CD14-positive monocyte (primary cell): ENCODE results near the gene SPATS2L. TPM values are rescaled to one million over a fixed set of nuclear protein-coding genes. Genes with fewer than 3 reads are reported as not detected.

Source experiments
- DNase-seq, 3 donors: peaks; one replicate each; pipeline ENCODE4 v3.0.0-alpha.2; 2011 to 2022
- H2AFZ ChIP-seq: 2 replicates; pipeline ENCODE4 v1.6.0; 2012; ENCODE audit warnings: mild to moderate bottlenecking, low read depth, low read length, inconsistent platforms; ENCODE audit not compliant: insufficient read depth, poor library complexity, severe bottlenecking
- H3K27ac ChIP-seq, 2 donors: 1 replicate in 1 of 2; 2 replicates in 1 of 2; pipeline ENCODE4 v1.5.1; 2012 to 2013; ENCODE audit warnings: low read length in 2 of 2, control low read depth in 1 of 2, inconsistent platforms in 1 of 2, low read depth in 1 of 2, mild to moderate bottlenecking in 1 of 2
- H3K27me3 ChIP-seq, 2 donors: one replicate each; pipeline versions ENCODE4 v1.6.0 to v1.6.1; 2011 to 2013; ENCODE audit warnings: low read length in 2 of 2; ENCODE audit not compliant: control insufficient read depth in 2 of 2, insufficient read depth in 2 of 2
- H3K36me3 ChIP-seq, 2 donors: replicated peaks in 1 of 2; 1 replicate in 1 of 2; 2 replicates in 1 of 2; pipeline versions ENCODE4 v1.5.1 to v1.6.1; 2012 to 2013; ENCODE audit warnings: low read length in 2 of 2, control low read depth in 1 of 2, inconsistent platforms in 1 of 2, mild to moderate bottlenecking in 1 of 2; ENCODE audit not compliant: insufficient read depth in 2 of 2, control insufficient read depth in 1 of 2
- H3K4me1 ChIP-seq, 2 donors: 1 replicate in 1 of 2; 2 replicates in 1 of 2; pipeline versions ENCODE4 v1.5.1 to v1.6.1; 2012 to 2013; ENCODE audit warnings: low read length in 2 of 2, control low read depth in 1 of 2, inconsistent platforms in 1 of 2, mild to moderate bottlenecking in 1 of 2, moderate library complexity in 1 of 2; ENCODE audit not compliant: insufficient read depth in 2 of 2, control insufficient read depth in 1 of 2
- H3K4me2 ChIP-seq: replicated peaks from 2 replicates; pipeline ENCODE3; 2012; ENCODE audit warnings: low read length, moderate library complexity, mild to moderate bottlenecking; ENCODE audit not compliant: poor library complexity, severe bottlenecking; ENCODE audit errors: extremely low read depth
- H3K4me3 ChIP-seq, 3 experiments: fragments of 200-600 bp in 1 of 3; sonication (generic) in 1 of 3; replicated peaks in 1 of 3; 1 replicate in 2 of 3; 2 replicates in 1 of 3; pipeline ENCODE4 v1.5.1; 2011 to 2013; ENCODE audit warnings: low read length in 3 of 3, mild to moderate bottlenecking in 3 of 3, control low read depth in 2 of 3, low read depth in 2 of 3, inconsistent platforms in 1 of 3, moderate library complexity in 1 of 3
- H3K79me2 ChIP-seq: 2 replicates; pipeline ENCODE4 v1.6.0; 2012; ENCODE audit warnings: mild to moderate bottlenecking, control low read depth, inconsistent platforms, low read length, moderate library complexity; ENCODE audit not compliant: insufficient read depth
- H3K9ac ChIP-seq: 2 replicates; pipeline ENCODE4 v1.6.0; 2017; ENCODE audit warnings: low read length, mild to moderate bottlenecking; ENCODE audit not compliant: insufficient read depth, poor library complexity, severe bottlenecking
- H3K9me3 ChIP-seq, 2 donors: replicated peaks in 1 of 2; 1 replicate in 1 of 2; 2 replicates in 1 of 2; pipeline versions ENCODE4 v1.5.1 to v1.6.1; 2012 to 2013; ENCODE audit warnings: low read length in 2 of 2, control low read depth in 1 of 2; ENCODE audit not compliant: control insufficient read depth in 1 of 2, insufficient read depth in 1 of 2
- H4K20me1 ChIP-seq: 2 replicates; pipeline ENCODE4 v1.6.0; 2012; ENCODE audit warnings: mild to moderate bottlenecking, low read length, control low read depth, moderate library complexity; ENCODE audit not compliant: insufficient read depth
- H3K27ac Mint-ChIP-seq, 7 donors: one replicate each; pipeline ENCODE4 v1.8.0; 2020; ENCODE audit warnings: mild to moderate bottlenecking in 7 of 7, mixed read lengths in 7 of 7, moderate library complexity in 6 of 7, inconsistent platforms in 2 of 7
- H3K27me3 Mint-ChIP-seq, 3 donors: one replicate each; pipeline ENCODE4 v1.8.0; 2021 to 2022; ENCODE audit warnings: low read depth in 3 of 3, mild to moderate bottlenecking in 3 of 3, mixed read lengths in 3 of 3, moderate library complexity in 3 of 3, inconsistent platforms in 1 of 3
- H3K36me3 Mint-ChIP-seq, 2 donors: one replicate each; pipeline ENCODE4 v1.8.0; 2020; ENCODE audit warnings: mixed read lengths in 2 of 2, inconsistent platforms in 1 of 2, mild to moderate bottlenecking in 1 of 2
- H3K4me1 Mint-ChIP-seq: one replicate; pipeline ENCODE4 v1.8.0; 2020; ENCODE audit warnings: mild to moderate bottlenecking, mixed read lengths
- H3K4me3 Mint-ChIP-seq, 2 donors: one replicate each; pipeline ENCODE4 v1.8.0; 2020; ENCODE audit warnings: mild to moderate bottlenecking in 2 of 2, mixed read lengths in 2 of 2, moderate library complexity in 1 of 2
- H3K9me3 Mint-ChIP-seq, 7 donors: one replicate each; pipeline ENCODE4 v1.8.0; 2020 to 2022; ENCODE audit warnings: mixed read lengths in 7 of 7, mild to moderate bottlenecking in 6 of 7, moderate library complexity in 6 of 7, inconsistent platforms in 2 of 7
- WGBS: methylation state at CpG from one replicate; pipeline ENCODE4 v1.1.5; 2013; ENCODE audit warnings: missing lambda C conversion rate; ENCODE audit not compliant: insufficient coverage; 5-methylcytosine and 5-hydroxymethylcytosine counted together
- intact Hi-C, 2 donors: fragments of 100-400 bp; cut with micrococcal nuclease; formaldehyde crosslinking; loops; one replicate each; pipeline versions ENCODE4 v1.15.0 to v1.15.1; 2023
- polyA plus RNA-seq, 3 donors: library from polyadenylated mRNA; depleted of rRNA in 1 of 3; unstranded in 2 of 3; stranded (reverse) in 1 of 3; fragments of 300-500 nt in 2 of 3; fragments of >200 nt in 1 of 3; fragmentation: Illumina TruSeq in 2 of 3; gene quantifications; 1 replicate in 2 of 3; 2 replicates in 1 of 3; pipeline ENCODE4 v1.2.3, GENCODE V29; 2012 to 2021
- TF ChIP-seq, protein P1 (sequence below): fragments of 200-600 bp; IDR thresholded peaks from one replicate; pipeline ENCODE4 v1.8.0; 2022; ENCODE audit warnings: antibody characterized with exemption, mild to moderate bottlenecking

Gene SPATS2L
- polyA plus RNA-seq, 3 donors: 2.7 to 5.2 (median 3.2) TPM

- Histone ChIP-seq H4K20me1 (no peaks in the 10 kb centered on the region), H3K79me2 (no peaks in the 10 kb centered on the region), H3K27me3 (no peaks in the 10 kb centered on the region), H3K4me1 (no peaks in the 10 kb centered on the region), H3K27ac (no peak overlapping the region), H3K36me3 (peaks cover 73 to 95% of the 10 kb centered on the region in 2 donors), H3K4me3 (no peak overlapping the region), H3K9me3 (no peaks in the 10 kb centered on the region), H3K9ac (no peak overlapping the region), H3K4me2 (no peak overlapping the region), H2AFZ (no peak overlapping the region)
- Mint-ChIP-seq H3K27ac (peak overlapping the region in 1 of 7 donors; percentile 79), H3K9me3 (no peaks in the 10 kb centered on the region), H3K36me3 (peaks cover 82 to 95% of the 10 kb centered on the region in 2 donors), H3K4me1 (peaks cover 2% of the 10 kb centered on the region), H3K4me3 (no peak overlapping the region), H3K27me3 (peaks cover 0 to 2% (median 1%) of the 10 kb centered on the region in 3 donors)
- 60% methylated on average over 1 of the region's 2 CpGs for WGBS
- intact Hi-C loops: no loop called here
- TF ChIP-seq, protein P1, sequence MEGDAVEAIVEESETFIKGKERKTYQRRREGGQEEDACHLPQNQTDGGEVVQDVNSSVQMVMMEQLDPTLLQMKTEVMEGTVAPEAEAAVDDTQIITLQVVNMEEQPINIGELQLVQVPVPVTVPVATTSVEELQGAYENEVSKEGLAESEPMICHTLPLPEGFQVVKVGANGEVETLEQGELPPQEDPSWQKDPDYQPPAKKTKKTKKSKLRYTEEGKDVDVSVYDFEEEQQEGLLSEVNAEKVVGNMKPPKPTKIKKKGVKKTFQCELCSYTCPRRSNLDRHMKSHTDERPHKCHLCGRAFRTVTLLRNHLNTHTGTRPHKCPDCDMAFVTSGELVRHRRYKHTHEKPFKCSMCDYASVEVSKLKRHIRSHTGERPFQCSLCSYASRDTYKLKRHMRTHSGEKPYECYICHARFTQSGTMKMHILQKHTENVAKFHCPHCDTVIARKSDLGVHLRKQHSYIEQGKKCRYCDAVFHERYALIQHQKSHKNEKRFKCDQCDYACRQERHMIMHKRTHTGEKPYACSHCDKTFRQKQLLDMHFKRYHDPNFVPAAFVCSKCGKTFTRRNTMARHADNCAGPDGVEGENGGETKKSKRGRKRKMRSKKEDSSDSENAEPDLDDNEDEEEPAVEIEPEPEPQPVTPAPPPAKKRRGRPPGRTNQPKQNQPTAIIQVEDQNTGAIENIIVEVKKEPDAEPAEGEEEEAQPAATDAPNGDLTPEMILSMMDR: no peak
- DNase-seq: no peak
These were observed 187.6 kb downstream of the SPATS2L start for GRCh38 chr2:200494048-200494447.

GRCh38 chr2:200496696-200497095 lies 190.2 kb downstream of the SPATS2L start:
- Histone ChIP-seq H3K36me3 (peaks cover 49 to 70% of the 10 kb centered on the region in 2 donors), H2AFZ (no peak overlapping the region), H3K27me3 (no peaks in the 10 kb centered on the region), H3K79me2 (no peaks in the 10 kb centered on the region), H3K4me2 (no peak overlapping the region), H3K9me3 (no peaks in the 10 kb centered on the region), H4K20me1 (no peaks in the 10 kb centered on the region), H3K4me1 (no peaks in the 10 kb centered on the region), H3K4me3 (no peak overlapping the region), H3K27ac (no peak overlapping the region), H3K9ac (no peak overlapping the region)
- 86% methylated on average over 1 of the region's 1 CpG for WGBS
- TF ChIP-seq, protein P1: no peak
- peaks cover 2% of the 10 kb centered on the region for H3K4me1 Mint-ChIP-seq
- H3K9me3 Mint-ChIP-seq: peaks cover 0 to 2% (median 0%) of the 10 kb centered on the region in 7 donors
- no peak overlapping the region for H3K27ac Mint-ChIP-seq
- H3K4me3 Mint-ChIP-seq: no peak overlapping the region
- H3K36me3 Mint-ChIP-seq: peaks cover 61 to 74% of the 10 kb centered on the region in 2 donors
- no peak for DNase-seq
- intact Hi-C loops: no loop called here
- peaks cover 0 to 2% (median 1%) of the 10 kb centered on the region in 3 donors for H3K27me3 Mint-ChIP-seq
